ENCODE results near the gene MNX1. TPM values are rescaled to one million over a fixed set of nuclear protein-coding genes. Genes with fewer than 3 reads are reported as not detected.

The MNX1 gene
- total RNA-seq, 2 donors from 2014 or later, result 14.5 to 27.4 TPM

DNA sequence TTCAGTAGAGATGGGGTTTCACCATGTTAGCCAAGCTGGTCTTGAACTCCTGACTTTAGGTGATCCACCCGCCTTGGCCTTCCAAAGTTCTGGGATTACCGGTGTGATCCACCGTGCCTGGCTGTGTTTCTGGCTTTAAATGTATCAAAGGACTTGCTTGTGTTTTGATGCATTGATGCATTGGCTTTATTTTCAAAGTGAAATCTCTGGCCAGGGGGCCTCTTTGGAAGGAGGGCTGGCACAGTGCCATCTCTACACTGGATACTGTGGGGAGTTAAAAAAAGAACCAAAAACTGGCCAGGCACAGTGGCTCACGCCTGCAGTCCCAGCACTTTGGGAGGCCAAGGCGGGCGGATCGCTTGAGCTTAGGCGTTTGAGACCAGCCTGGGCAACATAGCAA, 16.0 kb downstream of the MNX1 start:
- Histone ChIP-seq H3K9ac (ENCODE audit: low read depth in 2 of 2, low read length in 2 of 2) (no peak overlapping the region), H3K9me3 (no peaks in the 10 kb centered on the region), H3K4me1 (no peaks in the 10 kb centered on the region), H3K36me3 (no peaks in the 10 kb centered on the region), H3K27me3 (peaks cover 1% of the 10 kb centered on the region), H3K4me3 (no peak overlapping the region), H3K27ac (no peak overlapping the region)
- intact Hi-C loops (cut with DNase I), result no loop called here
- TF ChIP-seq CTCF (IDR thresholded peaks at IDR 0.05), result no peak
- peak; percentile 15 for DNase-seq

DNA sequence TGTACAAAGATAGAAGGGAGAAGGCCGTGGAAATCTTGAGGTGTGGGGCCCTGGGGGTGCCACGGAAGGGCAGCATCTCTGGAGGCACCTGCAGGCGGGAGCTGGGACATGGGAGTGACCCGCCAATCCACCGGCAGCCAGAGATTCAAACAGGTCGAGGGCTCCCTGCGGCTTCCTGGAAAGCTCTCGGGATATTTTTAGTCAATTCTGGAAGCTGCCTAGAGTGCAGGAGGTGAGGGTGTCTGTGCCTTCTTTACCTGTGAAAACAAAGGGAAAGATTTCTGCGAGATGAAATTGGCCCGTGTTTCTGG, 16.6 kb downstream of the MNX1 start:
- DNase-seq, result peak; percentile 12
- no peaks in the 10 kb centered on the region for H3K4me1 ChIP-seq
- no peaks in the 10 kb centered on the region for H3K9me3 ChIP-seq
- TF ChIP-seq CTCF (IDR thresholded peaks at IDR 0.05), result no peak
- intact Hi-C loops (cut with DNase I), result no loop called here
- no peaks in the 10 kb centered on the region for H3K27me3 ChIP-seq
- H3K4me3 ChIP-seq, result no peak overlapping the region
- H3K9ac ChIP-seq (ENCODE audit: low read depth in 2 of 2, low read length in 2 of 2), result no peak overlapping the region
- H3K27ac ChIP-seq, result no peak overlapping the region
- no peaks in the 10 kb centered on the region for H3K36me3 ChIP-seq

DNA sequence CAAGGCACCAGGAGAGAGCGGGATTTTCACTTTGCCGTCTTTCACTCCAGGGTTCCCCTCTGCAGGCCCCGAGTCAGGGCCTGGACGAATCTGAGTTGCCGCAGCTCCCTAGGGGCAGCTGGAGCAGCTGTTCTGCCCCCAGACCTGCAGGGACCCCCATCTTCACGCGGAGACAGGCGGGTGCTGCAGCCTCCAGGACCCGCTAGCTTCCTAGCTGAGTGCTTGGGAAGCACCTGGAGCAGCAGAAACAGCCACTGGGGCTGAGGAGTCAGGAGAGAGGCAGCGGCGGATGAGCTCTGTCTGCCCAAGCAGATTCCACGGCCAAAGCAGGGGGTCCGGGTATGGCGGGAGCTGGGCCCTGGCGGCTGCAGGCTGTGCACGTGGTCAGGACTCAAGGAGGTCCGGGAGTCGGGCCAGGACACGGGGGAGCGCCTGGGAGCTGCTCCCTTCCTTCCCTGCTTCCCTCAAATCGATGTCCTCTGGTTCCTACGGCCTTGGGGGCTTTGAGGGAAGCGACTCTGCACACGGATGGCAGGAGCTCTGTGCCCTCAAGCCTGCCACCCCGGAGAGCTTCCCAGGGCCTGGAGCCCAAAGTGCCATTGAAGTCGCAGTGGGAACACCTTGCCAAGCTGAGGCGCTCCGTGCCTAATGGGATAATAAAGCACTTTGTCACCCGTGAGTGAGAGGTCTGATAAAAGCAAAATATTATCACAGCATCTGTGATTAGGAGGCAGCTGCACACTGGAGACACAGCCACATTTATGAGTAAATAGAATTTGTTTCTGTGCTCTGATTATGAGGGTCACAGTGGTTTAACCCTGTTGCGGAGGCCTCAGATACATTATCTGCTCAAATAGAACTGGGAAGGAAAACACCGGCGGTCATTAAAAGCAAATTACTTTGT, 17.2 kb downstream of the MNX1 start:
- H3K27ac ChIP-seq, result no peak overlapping the region
- no peak overlapping the region for H3K4me3 ChIP-seq
- intact Hi-C loops (cut with DNase I), result no loop called here
- H3K27me3 ChIP-seq, result no peaks in the 10 kb centered on the region
- DNase-seq, result peak; percentile 10
- TF ChIP-seq CTCF (IDR thresholded peaks at IDR 0.05), result no peak
- H3K9ac ChIP-seq (ENCODE audit: low read depth in 2 of 2, low read length in 2 of 2), result no peak overlapping the region
- no peaks in the 10 kb centered on the region for H3K36me3 ChIP-seq
- H3K4me1 ChIP-seq, result no peaks in the 10 kb centered on the region
- no peaks in the 10 kb centered on the region for H3K9me3 ChIP-seq

GRCh38 chr7:156989766-156990535, 20.5 kb downstream of the MNX1 start:
- DNase-seq, result peak; percentile 10
- no peak for TF ChIP-seq CTCF (IDR thresholded peaks at IDR 0.05)
- Histone ChIP-seq H3K9me3 (no peaks in the 10 kb centered on the region), H3K27me3 (no peaks in the 10 kb centered on the region), H3K9ac (ENCODE audit: low read depth in 2 of 2, low read length in 2 of 2) (no peak overlapping the region), H3K27ac (no peak overlapping the region), H3K4me1 (no peaks in the 10 kb centered on the region), H3K36me3 (no peaks in the 10 kb centered on the region), H3K4me3 (no peak overlapping the region)
- intact Hi-C loops (cut with DNase I), result no loop called here

- no peaks in the 10 kb centered on the region for H3K4me1 ChIP-seq
- no peaks in the 10 kb centered on the region for H3K9me3 ChIP-seq
- H3K4me3 ChIP-seq, result no peak overlapping the region
- no peak overlapping the region for H3K9ac ChIP-seq (ENCODE audit: low read depth in 2 of 2, low read length in 2 of 2)
- DNase-seq, result peak; percentile 6
- intact Hi-C loops (cut with DNase I), result no loop called here
- no peaks in the 10 kb centered on the region for H3K36me3 ChIP-seq
- no peak for TF ChIP-seq CTCF (IDR thresholded peaks at IDR 0.05)
- H3K27ac ChIP-seq, result no peak overlapping the region
- no peaks in the 10 kb centered on the region for H3K27me3 ChIP-seq
Measured at GRCh38 chr7:156988343-156989185, 21.9 kb downstream of the MNX1 start.
